ENCODE data around the gene ELAVL4.

Gene ELAVL4

GRCh38 chr1:50108497-50109059, at the start of gene ELAVL4:
Gene ELAVL4 (plus strand): TSS chr1:50108920. CDS start chr1:50109190, 270 bp downstream.
- H3K27ac ChIP-seq (ENCODE audit: low read length): no peak within 1 kb of the TSS
- H3K4me1 ChIP-seq (ENCODE audit: control insufficient read depth in 1 of 2, insufficient read depth in 2 of 2, low read length in 2 of 2): no peaks in the 10 kb centered on the region
- no peaks in the 10 kb centered on the region for H3K27me3 ChIP-seq (ENCODE audit: low read depth, low read length)
- H3K36me3 ChIP-seq (ENCODE audit: control insufficient read depth in 1 of 2, insufficient read depth in 2 of 2, low read length in 2 of 2): no peaks in the 10 kb centered on the region
- no peaks in the 10 kb centered on the region for H3K9me3 ChIP-seq (ENCODE audit: control insufficient read depth in 1 of 2, low read length in 2 of 2)
- H3K4me3 ChIP-seq (ENCODE audit: low read depth in 1 of 2, low read length in 2 of 2): no peak within 1 kb of the TSS

- no peak overlapping the region for H3K4me3 ChIP-seq (ENCODE audit: low read depth in 1 of 2, low read length in 2 of 2)
- no peaks in the 10 kb centered on the region for H3K9me3 ChIP-seq (ENCODE audit: control insufficient read depth in 1 of 2, low read length in 2 of 2)
- no peaks in the 10 kb centered on the region for H3K36me3 ChIP-seq (ENCODE audit: control insufficient read depth in 1 of 2, insufficient read depth in 2 of 2, low read length in 2 of 2)
- H3K27me3 ChIP-seq (ENCODE audit: low read depth, low read length): no peaks in the 10 kb centered on the region
- no peak overlapping the region for H3K27ac ChIP-seq (ENCODE audit: low read length)
- no peaks in the 10 kb centered on the region for H3K4me1 ChIP-seq (ENCODE audit: control insufficient read depth in 1 of 2, insufficient read depth in 2 of 2, low read length in 2 of 2)
Measured at GRCh38 chr1:50060279-50060678, 48.4 kb upstream of the ELAVL4 start.

- no peak overlapping the region for H3K27ac ChIP-seq (ENCODE audit: low read length)
Measured at GRCh38 chr1:50066806-50067205, 41.9 kb upstream of the ELAVL4 start.

GRCh38 chr1:50074931-50075330, 33.8 kb upstream of the ELAVL4 start:
- Histone ChIP-seq H3K27ac (ENCODE audit: low read length) (no peak overlapping the region), H3K4me3 (ENCODE audit: low read depth in 1 of 2, low read length in 2 of 2) (no peak overlapping the region), H3K4me1 (ENCODE audit: control insufficient read depth in 1 of 2, insufficient read depth in 2 of 2, low read length in 2 of 2) (no peaks in the 10 kb centered on the region), H3K27me3 (ENCODE audit: low read depth, low read length) (no peaks in the 10 kb centered on the region), H3K36me3 (ENCODE audit: control insufficient read depth in 1 of 2, insufficient read depth in 2 of 2, low read length in 2 of 2) (no peaks in the 10 kb centered on the region), H3K9me3 (ENCODE audit: control insufficient read depth in 1 of 2, low read length in 2 of 2) (no peaks in the 10 kb centered on the region)

More at GRCh38 chr1:50066806-50067205, 41.9 kb upstream of the ELAVL4 start:
- H3K4me1 ChIP-seq (ENCODE audit: control insufficient read depth in 1 of 2, insufficient read depth in 2 of 2, low read length in 2 of 2): no peaks in the 10 kb centered on the region
- H3K27me3 ChIP-seq (ENCODE audit: low read depth, low read length): no peaks in the 10 kb centered on the region
- H3K36me3 ChIP-seq (ENCODE audit: control insufficient read depth in 1 of 2, insufficient read depth in 2 of 2, low read length in 2 of 2): no peaks in the 10 kb centered on the region
- H3K9me3 ChIP-seq (ENCODE audit: control insufficient read depth in 1 of 2, low read length in 2 of 2): no peaks in the 10 kb centered on the region
- no peak overlapping the region for H3K4me3 ChIP-seq (ENCODE audit: low read depth in 1 of 2, low read length in 2 of 2)

- Histone ChIP-seq H3K9me3 (ENCODE audit: control insufficient read depth in 1 of 2, low read length in 2 of 2) (no peaks in the 10 kb centered on the region), H3K27ac (ENCODE audit: low read length) (no peak overlapping the region), H3K27me3 (ENCODE audit: low read depth, low read length) (no peaks in the 10 kb centered on the region), H3K4me1 (ENCODE audit: control insufficient read depth in 1 of 2, insufficient read depth in 2 of 2, low read length in 2 of 2) (no peaks in the 10 kb centered on the region), H3K36me3 (ENCODE audit: control insufficient read depth in 1 of 2, insufficient read depth in 2 of 2, low read length in 2 of 2) (no peaks in the 10 kb centered on the region), H3K4me3 (ENCODE audit: low read depth in 1 of 2, low read length in 2 of 2) (no peak overlapping the region)
Measured at GRCh38 chr1:50077273-50077672, 31.4 kb upstream of the ELAVL4 start.

GRCh38 chr1:50080904-50081586, 27.7 kb upstream of the ELAVL4 start:
- Histone ChIP-seq H3K9me3 (ENCODE audit: control insufficient read depth in 1 of 2, low read length in 2 of 2) (no peaks in the 10 kb centered on the region), H3K27me3 (ENCODE audit: low read depth, low read length) (no peaks in the 10 kb centered on the region), H3K4me1 (ENCODE audit: control insufficient read depth in 1 of 2, insufficient read depth in 2 of 2, low read length in 2 of 2) (no peaks in the 10 kb centered on the region), H3K36me3 (ENCODE audit: control insufficient read depth in 1 of 2, insufficient read depth in 2 of 2, low read length in 2 of 2) (no peaks in the 10 kb centered on the region), H3K4me3 (ENCODE audit: low read depth in 1 of 2, low read length in 2 of 2) (no peak overlapping the region), H3K27ac (ENCODE audit: low read length) (no peak overlapping the region)

- H3K9me3 ChIP-seq (ENCODE audit: control insufficient read depth in 1 of 2, low read length in 2 of 2): no peaks in the 10 kb centered on the region
Measured at GRCh38 chr1:50084389-50084788, 24.3 kb upstream of the ELAVL4 start.

GRCh38 chr1:50091068-50091467, 17.7 kb upstream of the ELAVL4 start:
- Histone ChIP-seq H3K4me1 (ENCODE audit: control insufficient read depth in 1 of 2, insufficient read depth in 2 of 2, low read length in 2 of 2) (no peaks in the 10 kb centered on the region), H3K36me3 (ENCODE audit: control insufficient read depth in 1 of 2, insufficient read depth in 2 of 2, low read length in 2 of 2) (no peaks in the 10 kb centered on the region), H3K4me3 (ENCODE audit: low read depth in 1 of 2, low read length in 2 of 2) (no peak overlapping the region), H3K27me3 (ENCODE audit: low read depth, low read length) (no peaks in the 10 kb centered on the region), H3K9me3 (ENCODE audit: control insufficient read depth in 1 of 2, low read length in 2 of 2) (no peaks in the 10 kb centered on the region), H3K27ac (ENCODE audit: low read length) (no peak overlapping the region)

More at GRCh38 chr1:50084389-50084788, 24.3 kb upstream of the ELAVL4 start:
- H3K27ac ChIP-seq (ENCODE audit: low read length): no peak overlapping the region
- no peaks in the 10 kb centered on the region for H3K27me3 ChIP-seq (ENCODE audit: low read depth, low read length)
- no peaks in the 10 kb centered on the region for H3K4me1 ChIP-seq (ENCODE audit: control insufficient read depth in 1 of 2, insufficient read depth in 2 of 2, low read length in 2 of 2)
- no peak overlapping the region for H3K4me3 ChIP-seq (ENCODE audit: low read depth in 1 of 2, low read length in 2 of 2)
- H3K36me3 ChIP-seq (ENCODE audit: control insufficient read depth in 1 of 2, insufficient read depth in 2 of 2, low read length in 2 of 2): no peaks in the 10 kb centered on the region

GRCh38 chr1:50095716-50096115, 13.0 kb upstream of the ELAVL4 start:
- no peaks in the 10 kb centered on the region for H3K27me3 ChIP-seq (ENCODE audit: low read depth, low read length)
- H3K36me3 ChIP-seq (ENCODE audit: control insufficient read depth in 1 of 2, insufficient read depth in 2 of 2, low read length in 2 of 2): no peaks in the 10 kb centered on the region
- H3K4me3 ChIP-seq (ENCODE audit: low read depth in 1 of 2, low read length in 2 of 2): no peak overlapping the region
- no peak overlapping the region for H3K27ac ChIP-seq (ENCODE audit: low read length)
- H3K9me3 ChIP-seq (ENCODE audit: control insufficient read depth in 1 of 2, low read length in 2 of 2): no peaks in the 10 kb centered on the region
- no peaks in the 10 kb centered on the region for H3K4me1 ChIP-seq (ENCODE audit: control insufficient read depth in 1 of 2, insufficient read depth in 2 of 2, low read length in 2 of 2)

- Histone ChIP-seq H3K27me3 (ENCODE audit: low read depth, low read length) (no peaks in the 10 kb centered on the region), H3K27ac (ENCODE audit: low read length) (no peak overlapping the region), H3K36me3 (ENCODE audit: control insufficient read depth in 1 of 2, insufficient read depth in 2 of 2, low read length in 2 of 2) (no peaks in the 10 kb centered on the region), H3K4me1 (ENCODE audit: control insufficient read depth in 1 of 2, insufficient read depth in 2 of 2, low read length in 2 of 2) (no peaks in the 10 kb centered on the region), H3K9me3 (ENCODE audit: control insufficient read depth in 1 of 2, low read length in 2 of 2) (no peaks in the 10 kb centered on the region), H3K4me3 (ENCODE audit: low read depth in 1 of 2, low read length in 2 of 2) (no peak overlapping the region)
Measured at GRCh38 chr1:50097021-50097679, 11.6 kb upstream of the ELAVL4 start.

GRCh38 chr1:50097791-50098190, 10.9 kb upstream of the ELAVL4 start:
- no peaks in the 10 kb centered on the region for H3K36me3 ChIP-seq (ENCODE audit: control insufficient read depth in 1 of 2, insufficient read depth in 2 of 2, low read length in 2 of 2)
- no peak overlapping the region for H3K4me3 ChIP-seq (ENCODE audit: low read depth in 1 of 2, low read length in 2 of 2)
- H3K4me1 ChIP-seq (ENCODE audit: control insufficient read depth in 1 of 2, insufficient read depth in 2 of 2, low read length in 2 of 2): no peaks in the 10 kb centered on the region
- no peaks in the 10 kb centered on the region for H3K9me3 ChIP-seq (ENCODE audit: control insufficient read depth in 1 of 2, low read length in 2 of 2)
- H3K27ac ChIP-seq (ENCODE audit: low read length): no peak overlapping the region
- no peaks in the 10 kb centered on the region for H3K27me3 ChIP-seq (ENCODE audit: low read depth, low read length)

Measured in muscle layer of duodenum (tissue), 2 donors.